ENCODE measurements around the gene XPC.

- TF ChIP-seq CTCF (tag by site-specific recombination; IDR thresholded peaks at IDR 0.05), result no peak
- no peak for TF ChIP-seq ZNF391 (tag by site-specific recombination; IDR thresholded peaks at IDR 0.05; ENCODE audit: borderline replicate concordance, low read depth)
- no peak for TF ChIP-seq KLF16 (tag by site-specific recombination; IDR thresholded peaks at IDR 0.05)
- TF ChIP-seq ZNF362 (tag by site-specific recombination; IDR thresholded peaks at IDR 0.05), result no peak
- no peak for TF ChIP-seq ZNF555 (tag by site-specific recombination; conservative IDR thresholded peaks at IDR 0.05)
- TF ChIP-seq PATZ1 (tag by site-specific recombination; IDR thresholded peaks at IDR 0.05), result no peak
- TF ChIP-seq ZNF214 (tag by site-specific recombination; IDR thresholded peaks at IDR 0.05; ENCODE audit: borderline replicate concordance), result no peak
- TF ChIP-seq ZNF24 (tag by site-specific recombination; IDR thresholded peaks at IDR 0.05), result no peak
- no peak for TF ChIP-seq ZNF529 (tag by site-specific recombination; IDR thresholded peaks at IDR 0.05; ENCODE audit: insufficient replicate concordance)
- TF ChIP-seq ZBTB1 (tag by site-specific recombination; IDR thresholded peaks at IDR 0.05), result no peak
These were observed 48.2 kb downstream of the XPC start for GRCh38 chr3:14130230-14130629.

Data from HEK293 (cell line).